DND-41 (cell line): ENCODE measurements around the gene CDH23.

Source experiments
- CTCF ChIP-seq: IDR thresholded peaks from 2 replicates; pipeline ENCODE4 v1.5.1; 2012; ENCODE audit warnings: borderline replicate concordance, low read length, moderate library complexity, mild to moderate bottlenecking; ENCODE audit not compliant: poor library complexity, severe bottlenecking; ENCODE audit errors: extremely low read depth
- EZH2 ChIP-seq: IDR thresholded peaks from 3 replicates; pipeline ENCODE4 v1.6.1; 2012; ENCODE audit warnings: borderline replicate concordance, low read depth, mild to moderate bottlenecking, moderate library complexity, low read length, inconsistent platforms; ENCODE audit not compliant: severe bottlenecking

- TF ChIP-seq CTCF, result no peak
- TF ChIP-seq EZH2, result no peak
Observed at GRCh38 chr10:71605263-71605962, 208.7 kb downstream of the CDH23 start.
